ENCODE measurements around the gene HFM1.

The HFM1 gene

GRCh38 chr1:91224878-91225277, 179.8 kb downstream of the HFM1 start:
- no peak for DNase-seq

GRCh38 chr1:91221017-91221416, 183.6 kb downstream of the HFM1 start:
- DNase-seq = no peak

GRCh38 chr1:91217911-91218310, 186.7 kb downstream of the HFM1 start:
- no peak for DNase-seq

Data from activated CD4-positive, alpha-beta T cell treated with anti-CD3 and anti-CD28 coated beads for 48 hours (primary cell).